ENCODE results near the gene TAF1A.
A peak's percentile ranks its signal among the peaks of the same experiment; 100 is the strongest.

TAF1A gene

DNA sequence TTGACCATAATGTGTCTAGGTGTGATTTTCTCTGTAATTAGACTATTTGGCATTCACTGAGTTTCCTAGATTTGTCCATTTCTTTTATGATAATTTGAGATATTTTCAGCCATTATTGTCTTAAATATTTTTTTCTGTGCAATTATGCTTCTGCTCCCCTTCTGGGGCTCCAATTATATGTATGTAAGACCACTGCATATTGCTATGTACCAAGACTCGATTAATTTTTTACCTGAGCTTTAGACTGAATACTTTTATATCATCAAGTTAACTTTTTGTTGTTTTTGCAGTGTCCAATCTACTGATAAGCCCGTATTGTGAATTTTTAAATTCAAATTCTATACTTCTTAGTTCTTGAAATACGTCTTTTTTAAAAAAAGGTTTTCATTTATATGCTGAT, 5.1 kb upstream of the TAF1A start:
- DNase-seq: no peak

DNA sequence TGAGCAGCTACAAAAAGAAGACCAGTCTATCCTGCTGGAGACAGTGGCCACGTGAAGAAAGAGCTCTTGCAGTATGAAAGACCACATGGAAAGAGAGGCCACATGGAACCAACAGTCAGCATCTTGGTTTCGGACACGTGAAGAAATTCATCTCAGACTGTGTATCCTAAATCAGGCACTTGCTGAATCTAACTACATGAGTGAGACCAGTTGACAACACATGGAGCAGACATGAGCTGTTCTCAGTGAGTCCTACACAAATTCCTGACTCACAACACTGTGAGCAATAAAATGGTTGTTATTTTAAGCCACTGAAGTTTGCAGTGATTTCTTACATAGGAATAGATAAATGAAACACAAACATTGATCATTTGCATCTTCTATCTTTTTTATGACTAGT, 2.4 kb upstream of the TAF1A start:
- no peak for DNase-seq

DNA sequence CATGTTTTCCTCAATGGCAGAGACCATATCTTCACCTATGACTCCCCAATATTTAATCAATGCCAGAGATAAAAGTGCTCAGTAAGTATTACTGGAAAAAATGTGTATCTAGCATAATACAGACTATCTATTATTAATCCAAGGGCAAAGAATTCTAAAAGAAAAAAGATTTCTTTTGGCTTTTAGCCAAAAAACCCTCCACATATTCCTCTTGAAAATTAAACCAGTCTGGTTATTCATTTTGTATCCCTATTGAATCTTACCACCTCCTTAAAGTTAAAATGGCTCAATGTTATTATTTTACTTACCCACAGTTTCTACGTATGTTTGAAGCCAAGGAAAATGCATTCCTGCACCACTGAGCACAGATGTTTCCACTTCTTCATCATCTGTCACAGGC, 1.6 kb downstream of the TAF1A start:
- no peak for DNase-seq

DNA sequence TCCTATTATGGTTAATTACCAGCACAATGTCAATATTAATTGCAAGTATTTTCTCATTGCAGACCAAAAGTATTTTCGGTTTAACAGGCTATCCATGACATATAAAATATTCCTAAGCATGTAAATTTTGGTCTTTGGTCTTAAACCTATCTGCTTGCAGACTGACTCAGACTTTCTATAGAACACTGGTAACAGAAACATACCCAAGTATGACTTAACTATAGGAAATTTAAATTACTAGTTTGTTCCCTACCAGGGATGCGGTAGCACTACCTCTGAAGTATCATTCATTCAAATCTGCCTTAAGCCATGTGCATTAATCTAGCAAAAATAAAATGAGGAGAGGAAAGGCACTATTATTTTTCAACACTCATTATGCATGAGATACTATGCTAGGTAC, 2.9 kb downstream of the TAF1A start:
- no peak for DNase-seq

DNA sequence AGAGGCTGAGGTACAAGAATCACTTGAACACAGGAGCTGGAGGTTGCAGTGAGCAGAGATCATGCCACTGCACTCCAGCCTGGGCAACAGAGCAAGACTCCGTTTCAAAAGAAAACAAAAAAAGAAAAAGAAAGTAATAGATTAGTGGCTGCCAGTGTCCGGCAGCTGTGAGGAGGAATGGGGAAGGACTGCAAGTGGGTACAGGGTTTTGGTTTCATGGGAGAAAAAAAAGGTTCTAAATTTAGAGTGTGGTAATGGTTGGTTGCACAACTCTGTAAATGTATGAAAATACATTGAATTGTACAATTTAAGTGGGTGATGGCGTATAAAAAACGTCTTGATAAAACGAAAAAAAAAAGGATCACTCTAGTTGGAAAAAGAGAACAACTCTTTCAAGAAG, 6.7 kb downstream of the TAF1A start:
- DNase-seq: no peak

DNA sequence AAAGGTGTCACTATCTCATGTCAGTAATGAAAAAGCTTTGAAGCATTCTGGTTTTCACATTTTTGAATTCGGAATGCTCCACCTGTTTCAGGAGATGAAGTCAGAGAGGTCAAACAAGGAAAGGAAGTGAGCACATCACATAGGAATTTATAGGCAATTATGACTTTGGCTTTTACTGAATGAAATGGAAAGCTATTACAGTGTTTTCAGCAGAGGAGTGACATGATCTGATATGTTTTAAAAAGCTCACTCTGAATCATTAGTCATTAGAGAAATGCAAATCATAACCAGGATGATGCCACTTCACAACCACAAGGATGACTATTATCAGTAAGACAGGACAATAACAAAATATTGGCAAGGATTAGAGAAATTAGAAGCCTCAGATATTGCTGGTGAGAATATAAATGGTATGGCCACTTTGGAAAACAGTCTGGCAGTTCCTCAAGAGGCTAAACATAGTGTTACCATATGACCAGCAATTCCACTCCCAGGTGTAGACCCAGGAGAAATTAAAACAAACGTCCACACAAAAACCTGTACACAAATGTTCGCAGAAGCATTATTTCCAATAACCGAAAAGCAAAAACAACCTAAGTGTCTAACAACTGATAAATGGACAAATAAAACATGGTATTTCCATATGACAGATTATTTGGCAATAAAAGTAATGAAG, 7.5 kb downstream of the TAF1A start:
- no peak for DNase-seq

DNA sequence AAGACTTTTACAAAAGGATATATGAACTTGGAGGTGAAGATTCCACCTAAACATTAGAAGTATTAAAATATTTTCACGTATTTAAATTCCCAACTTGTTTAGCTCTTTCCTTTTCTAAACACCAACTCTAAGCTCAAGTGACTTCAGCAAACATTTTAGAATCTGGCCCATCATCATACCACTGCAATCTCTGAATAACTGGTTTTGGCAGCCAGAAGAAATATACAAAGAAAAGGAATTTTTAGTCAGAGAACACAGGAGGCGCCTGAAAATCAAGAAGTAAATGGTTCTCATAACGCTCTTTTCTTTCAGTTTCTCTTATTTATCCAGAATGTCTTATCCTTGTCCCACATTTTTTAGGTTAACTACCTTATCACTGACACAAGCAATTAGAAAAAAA, 10.4 kb downstream of the TAF1A start:
- no peak for DNase-seq

DNA sequence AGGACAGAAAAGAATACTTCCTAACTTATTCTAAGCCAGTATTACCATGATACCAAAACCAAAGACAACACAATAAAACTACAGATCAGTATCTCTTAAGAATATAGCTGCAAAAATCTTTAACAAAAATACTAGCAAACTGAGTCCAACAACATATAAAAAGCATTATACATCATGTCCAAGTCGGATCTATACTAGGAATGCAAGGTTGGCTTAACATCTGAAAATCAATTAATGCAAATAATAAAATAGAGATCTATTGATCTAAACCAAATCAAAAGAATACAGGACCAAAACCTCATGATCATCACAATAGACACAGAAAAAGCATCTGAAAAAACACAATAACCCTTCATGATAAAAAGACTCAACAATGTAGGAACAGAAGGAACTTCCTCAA, 18.9 kb downstream of the TAF1A start:
- DNase-seq: no peak

DNA sequence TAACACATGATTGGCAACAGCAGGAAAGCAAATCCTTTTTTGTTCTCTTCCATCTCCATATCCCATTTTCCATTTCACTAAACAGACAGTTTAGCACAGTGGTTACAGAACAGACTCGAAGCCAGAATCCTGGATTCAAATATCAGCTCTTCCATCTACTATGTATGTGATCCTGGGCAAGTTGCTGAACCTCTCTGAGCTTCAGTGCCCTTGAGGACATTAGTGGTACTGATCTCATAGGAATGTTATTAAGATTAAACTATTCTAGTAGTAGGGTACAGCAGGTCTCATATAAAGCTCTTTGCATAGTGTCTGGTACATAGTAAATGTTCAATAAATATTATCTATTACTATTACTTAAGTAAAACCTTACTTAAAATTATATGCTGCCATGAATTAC, 28.1 kb downstream of the TAF1A start:
- DNase-seq: no peak

DNA sequence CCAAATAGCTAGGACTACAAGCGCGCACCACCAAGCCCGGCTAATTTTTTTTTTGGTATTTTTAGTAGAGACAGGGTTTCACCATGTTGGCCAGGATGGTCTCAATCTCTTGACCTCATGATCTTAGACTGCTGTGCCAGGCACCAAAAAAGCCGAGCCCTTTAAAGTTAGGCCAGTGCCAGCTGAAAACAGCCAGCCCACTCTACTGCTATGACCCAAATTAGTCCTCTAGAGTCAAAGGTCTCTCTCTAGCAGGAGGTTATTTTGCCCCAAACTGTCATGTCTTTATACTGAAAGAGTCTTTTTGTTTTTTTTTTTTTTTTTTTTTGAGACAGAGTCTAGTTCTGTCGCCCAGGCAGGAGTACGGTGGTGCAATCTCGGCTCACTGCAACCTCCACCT, 32.2 kb downstream of the TAF1A start:
- DNase-seq: no peak

DNA sequence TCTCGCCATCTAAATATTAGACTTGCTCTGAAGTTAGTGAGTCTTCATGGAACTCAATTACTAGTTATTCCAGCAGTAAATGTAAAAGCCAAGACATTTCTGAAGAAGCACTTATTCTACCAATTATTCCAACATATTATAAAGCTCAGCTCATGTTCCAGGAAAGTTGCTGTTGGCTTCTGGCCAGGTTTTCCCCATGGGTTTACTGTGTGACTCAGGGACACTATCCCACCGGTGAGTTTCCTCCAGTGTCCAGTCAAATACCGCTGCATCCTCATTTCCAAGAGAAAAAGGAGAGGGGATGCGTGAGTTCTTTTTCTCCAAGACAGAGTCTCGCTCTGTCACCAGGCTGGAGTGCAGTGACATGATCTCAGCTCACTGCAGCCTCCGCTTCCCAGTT, 32.6 kb downstream of the TAF1A start:
- DNase-seq: no peak

DNA sequence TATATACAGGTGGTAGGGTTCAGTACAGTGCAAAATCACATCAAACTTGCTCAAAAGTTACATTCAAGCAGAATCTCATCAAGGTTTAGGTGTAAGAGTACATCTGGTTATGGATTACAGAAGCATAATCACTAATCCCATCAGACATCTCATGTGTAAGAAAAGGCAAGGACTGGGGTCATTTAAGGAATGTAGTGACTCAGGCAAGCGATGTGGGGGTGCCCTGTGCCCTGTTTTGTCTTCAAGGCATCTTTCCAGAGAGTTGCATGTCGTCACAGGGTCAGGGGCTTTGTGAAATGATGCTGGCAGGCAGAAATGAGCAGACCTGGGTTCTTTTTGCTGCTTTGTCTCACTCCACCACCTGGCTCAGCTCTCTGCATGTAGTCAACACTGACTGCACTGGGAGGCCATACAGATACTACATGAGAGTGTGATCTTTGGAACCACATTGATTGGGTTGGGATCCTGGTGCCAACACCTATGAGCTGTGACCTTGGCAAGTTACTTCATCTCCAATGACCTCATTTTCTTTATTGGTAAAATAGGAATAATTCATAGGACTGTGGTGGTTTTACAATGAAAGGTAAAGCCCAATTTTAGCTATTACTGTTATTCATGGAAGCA, 33.6 kb downstream of the TAF1A start:
- no peak for DNase-seq

DNA sequence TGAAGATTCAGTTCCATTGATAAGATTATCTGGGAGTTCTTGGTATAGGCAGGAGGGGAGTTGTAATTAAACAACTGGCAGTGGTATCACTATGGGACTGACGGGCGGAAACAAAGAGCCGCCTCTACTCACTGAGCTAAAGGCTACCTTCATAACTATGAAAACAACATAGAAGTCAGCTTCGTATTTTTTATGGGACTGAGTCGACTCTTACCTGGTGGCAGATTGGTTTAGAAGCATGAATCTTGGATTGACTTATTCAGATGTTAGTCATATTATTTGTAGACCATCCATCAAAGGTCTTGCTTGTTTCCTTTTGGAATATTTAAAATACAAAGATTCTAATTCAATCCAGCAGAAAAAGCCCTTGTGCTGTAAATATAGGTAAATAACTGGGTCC, 35.6 kb downstream of the TAF1A start:
- no peak for DNase-seq

DNA sequence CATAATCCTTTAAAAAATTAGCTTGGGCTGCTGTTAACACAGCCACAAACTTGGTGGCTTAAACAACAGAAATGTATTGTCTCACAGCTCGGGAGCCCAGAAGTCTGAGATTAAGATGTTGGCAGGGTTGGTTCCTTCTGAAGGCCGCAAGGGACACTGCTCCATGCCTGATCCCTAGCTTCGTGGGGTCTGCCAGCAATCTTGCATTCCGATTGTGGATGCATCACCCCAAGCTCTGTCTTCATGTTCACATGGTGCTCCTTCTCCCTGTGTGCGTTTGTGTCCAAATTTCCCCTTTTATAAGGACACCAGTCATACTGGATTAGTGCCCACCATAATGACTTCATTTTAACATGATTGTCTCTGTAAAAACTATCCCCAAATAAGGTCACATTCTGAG, 36.9 kb downstream of the TAF1A start:
- no peak for DNase-seq

DNA sequence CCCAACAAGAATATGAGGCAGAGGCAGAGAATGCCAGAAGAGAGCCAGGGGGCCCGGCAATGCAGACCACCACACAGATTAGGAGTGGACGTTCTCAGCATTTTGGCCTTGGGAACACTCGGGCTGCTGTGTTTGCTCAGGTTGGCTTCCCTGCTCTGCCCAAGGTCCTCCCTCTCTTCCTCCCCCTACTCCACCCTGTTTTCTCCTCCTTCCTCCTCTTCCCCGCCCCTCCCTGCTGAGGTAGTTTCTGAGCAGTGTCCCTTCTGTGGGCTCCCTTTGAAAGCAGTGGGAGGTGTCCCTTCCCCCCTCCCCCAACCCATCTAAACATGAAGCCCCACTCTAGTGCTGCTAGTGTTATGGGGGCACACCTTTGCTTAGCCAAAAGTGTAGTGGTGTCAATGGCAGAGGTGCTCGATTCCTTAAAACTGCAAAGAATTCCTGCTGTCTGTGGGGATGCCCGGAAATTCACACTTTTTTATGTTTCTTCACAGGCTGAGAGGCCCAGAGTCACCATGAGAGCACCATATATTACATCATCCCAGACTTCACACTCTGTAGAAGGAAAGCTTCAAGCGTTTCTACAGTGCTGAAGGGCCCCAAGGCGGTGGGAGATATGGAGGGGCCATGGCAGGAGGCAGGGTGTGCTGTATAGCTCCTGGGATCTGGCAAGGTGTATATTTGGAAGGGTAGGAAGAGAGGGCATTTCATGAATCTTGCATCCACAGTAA, 41.6 kb downstream of the TAF1A start, which contains the start of gene HHIPL2:
HHIPL2 (minus strand) TSS at position 161 of the 728 bp plus-strand sequence; CDS start at position 101, 60 bp downstream.
- no peak for DNase-seq

DNA sequence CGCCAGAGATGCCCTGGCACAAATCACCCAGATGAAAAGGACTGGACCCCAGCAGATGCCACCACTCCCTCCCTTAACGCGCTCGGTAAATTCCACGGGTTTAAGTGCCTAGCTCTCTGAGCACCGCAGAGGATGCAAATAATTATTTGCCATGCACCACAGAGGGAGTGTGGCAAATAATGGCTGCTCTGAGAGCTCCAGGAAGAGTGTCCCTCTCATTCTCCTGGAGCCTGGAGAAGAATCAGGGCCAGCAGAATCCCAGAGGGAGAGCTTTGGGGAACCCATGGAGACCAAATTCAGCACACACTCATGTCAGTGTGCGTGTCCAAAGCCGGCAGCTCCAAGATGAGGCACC, 42.5 kb downstream of the TAF1A start:
- DNase-seq: no peak

DNA sequence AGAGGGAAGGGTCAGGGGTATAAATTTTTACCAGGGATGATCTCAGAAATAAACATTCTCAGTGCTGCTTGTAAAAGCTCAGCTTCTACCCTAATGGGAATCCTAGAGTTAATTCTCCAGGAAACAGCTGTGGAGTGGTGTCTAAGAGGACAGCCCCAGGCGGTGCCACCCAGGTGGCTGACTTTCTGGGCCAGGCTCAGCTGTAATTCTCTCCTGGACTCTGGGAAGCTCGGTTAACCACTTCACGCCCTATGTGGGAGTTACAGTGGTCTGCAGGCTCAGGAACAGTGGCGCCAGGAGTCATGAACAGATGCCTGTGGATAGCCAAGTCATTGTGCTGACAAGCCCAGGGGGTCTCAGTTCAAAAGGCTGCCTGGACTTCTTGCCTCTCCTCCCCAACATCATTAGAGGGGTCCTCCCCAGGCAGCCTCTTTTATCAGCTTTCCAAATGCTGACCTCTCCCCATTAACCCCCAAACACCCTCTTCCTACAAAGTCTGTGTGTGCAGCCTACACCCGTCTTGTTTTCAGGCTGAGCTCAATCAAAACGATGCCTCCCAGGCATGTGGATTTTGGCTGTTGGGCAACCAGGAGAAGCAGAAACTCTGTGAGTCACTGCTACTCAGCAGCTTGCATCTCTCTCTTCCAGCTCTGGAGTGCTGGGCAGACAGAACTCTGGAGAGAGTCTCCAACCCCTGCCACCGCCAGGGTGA, 43.0 kb downstream of the TAF1A start:
- DNase-seq: peak; percentile 52

DNA sequence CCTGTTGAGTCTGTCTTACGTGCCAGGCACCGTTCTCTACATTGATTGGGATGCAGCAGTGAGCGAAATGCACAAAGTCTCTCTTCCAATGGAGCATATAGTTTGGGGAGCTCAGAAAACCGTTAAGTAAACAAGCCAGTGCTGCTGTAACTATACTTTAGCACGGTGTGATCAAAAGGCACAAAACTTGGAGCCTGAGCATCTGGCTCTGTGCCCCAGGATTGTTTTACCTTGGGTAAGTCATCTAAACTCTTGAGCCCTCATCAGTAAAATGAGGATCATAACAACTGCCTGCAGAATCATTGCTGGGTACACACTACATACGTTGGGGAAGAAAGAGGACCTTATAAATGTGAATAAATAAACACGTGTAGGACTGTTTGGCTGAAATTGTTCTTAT, 43.6 kb downstream of the TAF1A start:
- no peak for DNase-seq

DNA sequence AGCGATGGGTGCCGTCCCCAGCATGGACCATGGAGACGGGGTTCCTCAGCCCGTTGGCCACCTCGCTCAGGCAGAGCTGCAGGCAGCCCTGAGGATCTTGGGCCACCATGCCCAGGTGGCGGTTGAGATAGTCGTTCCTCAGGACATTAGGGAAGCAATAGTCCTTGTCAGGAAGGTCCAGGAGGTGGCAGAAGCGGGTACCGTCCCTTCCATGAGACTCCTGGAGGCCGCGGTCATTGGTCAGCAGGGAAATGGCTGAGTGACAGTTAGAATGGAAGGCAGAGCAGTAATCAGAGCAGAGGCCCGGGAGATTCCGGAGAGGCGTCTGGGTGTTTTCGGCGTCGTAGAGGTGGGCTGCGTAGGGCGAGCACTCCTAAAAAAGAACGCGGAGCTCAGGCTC, 45.9 kb downstream of the TAF1A start:
- no peak for DNase-seq

DNA sequence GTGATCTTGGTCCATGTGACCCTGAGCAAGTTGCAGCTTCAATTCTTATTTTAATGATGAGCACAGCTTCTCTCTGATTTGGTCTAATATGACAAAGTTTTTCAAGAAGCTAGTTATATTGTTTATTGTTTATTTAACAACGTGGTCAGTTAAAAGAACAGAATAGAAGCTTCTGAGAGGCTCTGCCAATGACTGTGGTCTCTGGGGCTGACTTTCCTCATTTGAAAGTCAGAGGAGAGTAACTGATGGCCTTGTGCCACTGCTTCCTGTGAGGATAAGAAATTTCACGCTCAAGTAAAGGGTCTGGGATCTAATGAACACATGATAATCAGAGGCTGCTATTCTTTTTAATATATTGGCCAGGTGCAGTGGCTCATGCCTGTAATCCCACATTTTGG, 49.1 kb downstream of the TAF1A start:
- no peak for DNase-seq

DNA sequence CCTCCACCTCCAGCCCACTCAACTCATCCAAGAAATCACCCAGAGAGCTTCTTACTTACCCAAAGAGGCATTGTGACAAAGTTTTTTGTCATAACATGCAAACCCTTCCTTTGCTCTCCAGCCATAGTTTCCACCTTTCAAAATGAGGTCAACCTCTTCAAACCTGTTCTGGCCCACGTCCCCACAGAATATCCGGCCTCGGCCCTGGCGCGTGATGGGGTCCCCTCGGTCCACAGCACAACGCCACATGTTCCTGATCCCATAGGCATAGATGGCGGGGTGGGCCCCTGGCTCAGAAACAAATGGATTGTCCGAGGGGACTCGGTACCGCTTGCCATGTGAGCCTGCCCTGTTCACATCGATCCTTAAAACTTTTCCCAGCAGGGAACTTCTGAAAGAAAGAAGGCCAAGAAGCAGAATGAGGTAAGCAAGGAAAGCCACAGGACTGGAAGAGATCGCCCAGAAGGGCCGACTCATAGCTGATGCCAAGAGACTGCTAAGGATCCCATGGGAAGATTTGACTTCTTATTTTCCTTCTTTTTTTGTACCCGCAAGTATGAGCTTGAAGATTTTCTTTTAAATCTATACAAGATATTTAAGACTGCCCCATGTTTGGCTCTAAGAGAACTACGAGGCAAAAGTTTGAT, 49.7 kb downstream of the TAF1A start:
- DNase-seq: no peak

DNA sequence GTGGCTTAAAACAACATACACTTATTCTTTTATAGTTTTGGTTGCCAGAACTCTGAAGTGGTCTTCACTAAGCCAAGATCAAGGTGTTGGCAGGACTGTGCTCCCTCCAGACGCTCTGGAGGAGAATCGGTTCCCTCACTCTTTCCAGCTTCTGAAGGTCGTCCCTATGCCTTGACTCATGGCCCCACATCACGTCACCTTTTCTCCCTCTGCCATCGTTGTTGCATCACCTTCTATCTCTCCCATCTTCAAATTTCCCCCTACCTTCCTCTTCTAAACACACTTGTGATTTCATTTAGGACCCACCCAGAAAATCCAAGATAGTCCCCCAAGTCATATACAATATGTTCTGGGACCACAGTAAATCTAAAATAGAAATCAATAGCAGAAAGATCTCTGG, 54.3 kb downstream of the TAF1A start:
- no peak for DNase-seq

DNA sequence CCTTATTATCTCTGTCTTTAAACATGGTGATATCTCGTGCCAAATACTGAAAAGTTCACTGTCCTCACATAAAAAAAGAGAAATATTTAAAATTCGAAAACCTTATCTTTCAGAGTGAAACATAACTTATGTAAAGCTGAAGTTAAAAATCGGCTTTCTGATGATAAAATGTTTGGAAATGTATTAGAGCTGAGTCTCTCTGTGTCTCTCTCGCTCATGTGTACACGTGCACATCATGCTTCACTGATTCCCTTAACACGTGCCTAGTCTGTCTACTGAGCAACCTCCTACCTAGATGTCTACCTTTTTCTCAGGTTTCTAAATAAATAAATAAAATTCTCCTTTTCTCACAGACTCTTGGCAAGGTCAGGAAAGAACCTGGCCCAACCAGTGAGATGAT, 58.9 kb downstream of the TAF1A start:
- DNase-seq: no peak

All from NCI-H2227 treated with DMSO at 0.1 percent for 48 hours (cell line).